HepG2 (cell line): ENCODE results near the gene ELOVL6. TPM values are rescaled to one million over a fixed set of nuclear protein-coding genes. Genes with fewer than 3 reads are reported as not detected.
A peak's percentile ranks its signal among the peaks of the same experiment; 100 is the strongest.

Source experiments
- ARNT2 ChIP-seq: sonication (generic); formaldehyde crosslinking; IDR thresholded peaks from 2 replicates; pipeline ENCODE4 v1.8.0; 2022; ENCODE audit warnings: mild to moderate bottlenecking, low read depth, missing genetic modification reagents, moderate library complexity
- BRD4 ChIP-seq: sonication (generic); formaldehyde crosslinking; IDR thresholded peaks from 2 replicates; pipeline ENCODE4 v1.4.0; 2020; ENCODE audit warnings: missing genetic modification reagents
- HMGXB3 ChIP-seq: sonication (generic); formaldehyde crosslinking; IDR thresholded peaks from 2 replicates; pipeline ENCODE4 v1.4.0; 2020; ENCODE audit warnings: missing genetic modification reagents, borderline replicate concordance
- IRX3 ChIP-seq: sonication (generic); formaldehyde crosslinking; IDR thresholded peaks from 2 replicates; pipeline ENCODE4 v1.8.1; 2023; ENCODE audit warnings: mild to moderate bottlenecking, low read depth, missing genetic modification reagents, borderline replicate concordance
- ISX ChIP-seq: sonication (generic); formaldehyde crosslinking; conservative IDR thresholded peaks from 2 replicates; pipeline ENCODE4 v1.5.0; 2020; ENCODE audit warnings: missing genetic modification reagents
- KIAA2018 ChIP-seq: sonication (generic); formaldehyde crosslinking; IDR thresholded peaks from 2 replicates; pipeline ENCODE4 v1.5.0; 2020; ENCODE audit warnings: mild to moderate bottlenecking, missing genetic modification reagents, borderline replicate concordance
- PPARG ChIP-seq: conservative IDR thresholded peaks from 2 replicates; pipeline ENCODE4 v1.6.1; 2016; ENCODE audit warnings: missing biosample characterization, missing genetic modification reagents
- RARG ChIP-seq: sonication (generic); formaldehyde crosslinking; IDR thresholded peaks from 2 replicates; pipeline ENCODE4 v1.4.0; 2020; ENCODE audit warnings: low read depth, mild to moderate bottlenecking, missing genetic modification reagents
- TIGD3 ChIP-seq: sonication (generic); formaldehyde crosslinking; IDR thresholded peaks from 2 replicates; pipeline ENCODE4 v1.5.1; 2020; ENCODE audit warnings: mild to moderate bottlenecking, missing genetic modification reagents, borderline replicate concordance
- U2AF1 ChIP-seq: fragments of 200-400 bp; formaldehyde crosslinking; optimal IDR thresholded peaks from 2 replicates; pipeline ENCODE3; 2017; ENCODE audit warnings: mild to moderate bottlenecking, low read depth, low read length
- ZBTB42 ChIP-seq: sonication (generic); formaldehyde crosslinking; IDR thresholded peaks from 2 replicates; pipeline ENCODE4 v1.5.0; 2020; ENCODE audit warnings: mild to moderate bottlenecking, missing genetic modification reagents
- ZNF337 ChIP-seq: sonication (generic); formaldehyde crosslinking; IDR thresholded peaks from 2 replicates; pipeline ENCODE4 v1.5.1; 2020; ENCODE audit warnings: missing genetic modification reagents, low read depth, mild to moderate bottlenecking, borderline replicate concordance
- ZNF556 ChIP-seq: sonication (generic); formaldehyde crosslinking; IDR thresholded peaks from 2 replicates; pipeline ENCODE4 v1.4.0; 2020; ENCODE audit warnings: mild to moderate bottlenecking, missing genetic modification reagents, borderline replicate concordance
- polyA plus RNA-seq, 8 experiments: library from polyadenylated mRNA; depleted of rRNA in 3 of 8; stranded (reverse) in 7 of 8; unstranded in 1 of 8; fragments of >200 nt; fragmentation: Illumina TruSeq in 4 of 8; extraction: Trizol in 4 of 8; gene quantifications; 2 replicates each; pipeline versions ENCODE4 v1.2.1 to v1.2.3, GENCODE V29; 2011 to 2016; ENCODE audit warnings: low read depth in 4 of 8, missing spikeins in 1 of 8, mixed read lengths in 1 of 8; ENCODE audit not compliant: insufficient read depth in 1 of 8
- total RNA-seq, 5 experiments: library from RNA; depleted of rRNA; stranded (reverse); fragments of >200 nt; fragmentation: Illumina TruSeq; extraction: Trizol; gene quantifications; 2 replicates each; pipeline ENCODE4 v1.2.3, GENCODE V29; 2016; ENCODE audit warnings: low read depth in 1 of 5

Gene ELOVL6
- total and polyA plus RNA-seq, 2 of the 13 experiments (the other 11 are each of a cell fraction or from before 2014, with no cell fraction given) = 14.1 to 23.2 TPM

- TF ChIP-seq KIAA2018 (no peak), IRX3 (CRISPR knock-in tag) (no peak), U2AF1 (no peak), ARNT2 (CRISPR knock-in tag) (0 out of 2 replicates have a peak, but pooled peaks have one; percentile 26), PPARG (CRISPR knock-in tag) (peak; percentile 90), ZNF337 (CRISPR knock-in tag) (no peak), TIGD3 (CRISPR knock-in tag) (no peak), HMGXB3 (CRISPR knock-in tag) (peak; percentile 81; the same call in 1 of the 2 replicates), ZNF556 (CRISPR knock-in tag) (peak; percentile 85), BRD4 (CRISPR knock-in tag) (peak; percentile 69; the same call in 1 of the 2 replicates), RARG (CRISPR knock-in tag) (no peak), ISX (no peak), ZBTB42 (CRISPR knock-in tag) (no peak)
Observed at GRCh38 chr4:110198435-110199416, at the start of gene ELOVL6 (continued).
